GM23248 (cell line): ENCODE measurements around the gene LILRB5. TPM values are rescaled to one million over a fixed set of nuclear protein-coding genes. Genes with fewer than 3 reads are reported as not detected.

Experiments
- DNase-seq: peaks from one replicate; pipeline ENCODE4 v3.0.0-alpha.2; 2015
- H2AFZ ChIP-seq: fragments of 200-600 bp; sonication (generic); 2 replicates; pipeline ENCODE4 v1.6.1; 2016; ENCODE audit warnings: antibody characterized with exemption
- H3F3A ChIP-seq: fragments of 200-600 bp; sonication (generic); 2 replicates; pipeline ENCODE4 v1.6.1; 2016; ENCODE audit warnings: mild to moderate bottlenecking, antibody characterized with exemption, mixed run types; ENCODE audit not compliant: insufficient read depth
- H3K27ac ChIP-seq: fragments of 200-600 bp; sonication (generic); 2 replicates; pipeline ENCODE4 v1.5.1; 2016; ENCODE audit warnings: mild to moderate bottlenecking
- H3K27me3 ChIP-seq: fragments of 200-600 bp; sonication (generic); replicated peaks from 2 replicates; pipeline ENCODE4 v1.6.1; 2016; ENCODE audit warnings: mild to moderate bottlenecking; ENCODE audit not compliant: insufficient read depth
- H3K36me3 ChIP-seq: fragments of 200-600 bp; sonication (generic); 2 replicates; pipeline ENCODE4 v1.6.1; 2016; ENCODE audit warnings: low read depth, mild to moderate bottlenecking
- H3K4me1 ChIP-seq: fragments of 200-600 bp; sonication (generic); 2 replicates; pipeline ENCODE4 v1.6.1; 2016; ENCODE audit warnings: mild to moderate bottlenecking; ENCODE audit not compliant: insufficient read depth
- H3K4me2 ChIP-seq: fragments of 200-600 bp; sonication (generic); one replicate; pipeline ENCODE4 v1.6.1; 2016; ENCODE audit warnings: mild to moderate bottlenecking; ENCODE audit not compliant: unreplicated experiment
- H3K4me3 ChIP-seq: fragments of 200-600 bp; sonication (generic); 2 replicates; pipeline ENCODE4 v1.5.1; 2016; ENCODE audit warnings: mild to moderate bottlenecking
- H3K79me2 ChIP-seq: fragments of 200-600 bp; sonication (generic); 2 replicates; pipeline ENCODE4 v1.6.1; 2016; ENCODE audit warnings: mild to moderate bottlenecking; ENCODE audit not compliant: insufficient read depth
- H3K9ac ChIP-seq: fragments of 200-600 bp; sonication (generic); 2 replicates; pipeline ENCODE4 v1.6.1; 2016; ENCODE audit warnings: mild to moderate bottlenecking
- H3K9me2 ChIP-seq: fragments of 200-600 bp; sonication (generic); 2 replicates; pipeline ENCODE4 v1.6.1; 2016; ENCODE audit warnings: mixed run types, mild to moderate bottlenecking, moderate library complexity; ENCODE audit not compliant: insufficient read depth
- H3K9me3 ChIP-seq: fragments of 200-600 bp; sonication (generic); one replicate; pipeline ENCODE4 v1.6.1; 2017; ENCODE audit warnings: low read depth
- H4K20me1 ChIP-seq: fragments of 200-600 bp; sonication (generic); 2 replicates; pipeline ENCODE4 v1.6.0; 2016; ENCODE audit not compliant: insufficient read depth
- EZH2 ChIP-seq: fragments of 200-600 bp; sonication (generic); IDR thresholded peaks from 2 replicates; pipeline ENCODE4 v1.6.1; 2018; ENCODE audit warnings: antibody characterized with exemption, mild to moderate bottlenecking; ENCODE audit not compliant: insufficient read depth, poor library complexity, severe bottlenecking
- EZH2phosphoT487 ChIP-seq: fragments of 200-600 bp; sonication (generic); IDR thresholded peaks from 2 replicates; pipeline ENCODE4 v1.6.1; 2018; ENCODE audit warnings: antibody characterized with exemption, moderate library complexity, mild to moderate bottlenecking, low read depth; ENCODE audit not compliant: insufficient read depth
- WGBS, 2 experiments: methylation state at CpG; one replicate each; pipeline ENCODE4 v1.1.6; 2015 to 2017; ENCODE audit warnings: low lambda C conversion rate in 2 of 2, low coverage in 1 of 2; ENCODE audit errors: missing lambda C conversion rate in 2 of 2; 5-methylcytosine and 5-hydroxymethylcytosine counted together
- in situ Hi-C: fragments of 300-500 bp; cut with MboI; formaldehyde crosslinking; loops from 2 replicates; pipeline ENCODE4 v1.15.0; 2020
- polyA plus RNA-seq: library from polyadenylated mRNA; unstranded; fragments of >200 nt; fragmentation: Nextera tagmentation; extraction: Ambion mirVana; gene quantifications from 2 replicates; pipeline ENCODE4 v1.2.1, GENCODE V29; 2016
- total RNA-seq: library from RNA; depleted of rRNA; stranded (reverse); fragments of >200 nt; shearing (Covaris generic); gene quantifications from 2 replicates; pipeline ENCODE4 v1.2.3, GENCODE V29; 2014; rRNA removed

Gene LILRB5
- total RNA-seq (not detected in 2 replicates), polyA plus RNA-seq (not detected in 2 replicates)

DNA sequence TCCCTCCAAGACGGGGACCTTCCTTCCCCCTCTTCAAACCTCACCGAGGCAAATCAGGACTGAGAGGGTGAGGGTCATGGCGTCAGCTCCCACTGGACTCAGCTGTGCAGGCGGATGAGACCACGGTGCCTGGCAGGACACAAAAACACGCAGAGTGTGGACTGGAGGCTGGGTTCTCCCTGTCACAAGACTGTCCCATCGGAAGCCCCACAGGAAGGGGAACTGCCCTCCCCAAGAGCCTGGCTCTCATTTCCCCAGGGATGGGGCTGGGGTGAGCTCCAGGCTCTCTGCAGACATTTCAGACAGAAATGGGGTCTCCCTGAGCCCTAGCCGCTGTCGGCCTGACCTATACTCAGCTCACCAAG lies at the start of gene LILRB5:
LILRB5 (minus strand) TSS at position 158 of the 365 bp plus-strand sequence; CDS start at position 78, 80 bp downstream.
- H3K4me3 ChIP-seq: no peak within 1 kb of the TSS
- no peaks in the 10 kb centered on the region for H3K79me2 ChIP-seq
- in situ Hi-C loops: no loop called here
- no peak within 1 kb of the TSS for H3K4me2 ChIP-seq
- TF ChIP-seq EZH2phosphoT487 (no peak), EZH2 (no peak)
- no peaks in the 10 kb centered on the region for H3K9me3 ChIP-seq
- peaks cover 32% of the 10 kb centered on the region for H3K27me3 ChIP-seq
- no peak within 1 kb of the TSS for H2AFZ ChIP-seq
- H3K4me1 ChIP-seq: no peaks in the 10 kb centered on the region
- H3K36me3 ChIP-seq: no peaks in the 10 kb centered on the region
- H4K20me1 ChIP-seq: no peaks in the 10 kb centered on the region
- no peaks in the 10 kb centered on the region for H3K9me2 ChIP-seq
- H3F3A ChIP-seq: no peaks in the 10 kb centered on the region
- DNase-seq: no peak
- H3K27ac ChIP-seq: no peak within 1 kb of the TSS
- 36 to 45% methylated on average over 9 of the region's 9 CpGs for WGBS, 2 experiments
- H3K9ac ChIP-seq: no peak within 1 kb of the TSS

- Histone ChIP-seq H3K9me2 (no peaks in the 10 kb centered on the region), H3K4me2 (no peak overlapping the region), H3K9ac (no peak overlapping the region), H3K4me1 (no peaks in the 10 kb centered on the region), H3K27ac (no peak overlapping the region), H3K36me3 (no peaks in the 10 kb centered on the region), H3K79me2 (no peaks in the 10 kb centered on the region), H3K27me3 (no peaks in the 10 kb centered on the region), H3K4me3 (no peak overlapping the region), H2AFZ (no peak overlapping the region), H3K9me3 (no peaks in the 10 kb centered on the region), H3F3A (no peaks in the 10 kb centered on the region), H4K20me1 (no peaks in the 10 kb centered on the region)
- 16 to 25% methylated on average over 1 of the region's 1 CpG for WGBS, 2 experiments
- no peak for TF ChIP-seq EZH2phosphoT487
- DNase-seq: no peak
- in situ Hi-C loops: no loop called here
These were observed 48.1 kb upstream of the LILRB5 start for GRCh38 chr19:54305141-54305540.

DNA sequence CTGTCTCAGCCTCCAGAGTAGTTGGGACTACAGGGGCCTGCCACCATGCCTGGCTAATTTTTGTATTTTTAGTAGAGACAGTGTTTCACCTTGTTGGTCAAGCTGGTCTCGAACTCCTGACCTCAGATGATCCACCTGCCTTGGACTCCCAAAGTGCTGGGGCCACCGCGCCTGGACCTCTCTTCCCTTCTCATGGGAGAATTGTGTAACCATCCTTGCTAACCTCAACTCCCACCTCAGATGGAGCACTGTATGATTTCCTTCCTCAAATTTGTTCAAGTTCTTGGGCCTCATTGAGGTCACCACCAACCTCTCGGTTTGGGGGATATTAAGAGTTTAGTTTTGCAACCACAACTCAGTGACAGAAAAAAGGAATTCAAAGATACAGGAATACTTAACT lies 45.2 kb upstream of the LILRB5 start:
- Histone ChIP-seq H3K36me3 (no peaks in the 10 kb centered on the region), H4K20me1 (no peaks in the 10 kb centered on the region), H3K9me3 (no peaks in the 10 kb centered on the region), H3F3A (no peaks in the 10 kb centered on the region), H3K4me2 (no peak overlapping the region), H3K4me3 (no peak overlapping the region), H2AFZ (no peak overlapping the region), H3K4me1 (no peaks in the 10 kb centered on the region), H3K27ac (no peak overlapping the region), H3K27me3 (no peaks in the 10 kb centered on the region; the same call in 1 of the 2 replicates), H3K79me2 (no peaks in the 10 kb centered on the region), H3K9ac (no peak overlapping the region), H3K9me2 (no peaks in the 10 kb centered on the region)
- no peak for DNase-seq
- in situ Hi-C loops: no loop called here
- 39 to 50% methylated on average over 4 of the region's 4 CpGs for WGBS, 2 experiments
- no peak for TF ChIP-seq EZH2
- no peak for TF ChIP-seq EZH2phosphoT487

DNA sequence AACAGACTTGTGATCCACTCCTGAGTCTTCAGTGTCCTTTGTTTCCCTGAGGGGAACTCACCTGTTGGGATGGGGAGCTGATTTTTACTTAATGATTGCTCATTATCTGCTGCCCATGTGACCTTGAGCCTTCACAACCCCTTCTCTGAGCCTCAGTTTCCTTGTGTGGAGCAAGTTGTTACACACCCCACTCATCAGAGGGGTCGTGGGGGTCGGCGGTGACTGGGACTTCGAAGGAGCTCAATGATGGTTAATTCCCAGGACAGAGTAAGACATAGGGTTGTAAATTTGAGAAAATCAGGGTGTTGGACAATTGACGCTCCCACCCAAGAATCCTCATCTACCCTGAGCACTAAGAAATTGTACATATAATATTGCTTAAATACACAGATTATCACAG lies 42.4 kb upstream of the LILRB5 start:
- Histone ChIP-seq H4K20me1 (no peaks in the 10 kb centered on the region), H3K27ac (no peak overlapping the region), H3K27me3 (no peaks in the 10 kb centered on the region; the same call in 1 of the 2 replicates), H3K9me3 (no peaks in the 10 kb centered on the region), H3F3A (no peaks in the 10 kb centered on the region), H2AFZ (no peak overlapping the region), H3K9ac (no peak overlapping the region), H3K4me3 (no peak overlapping the region), H3K36me3 (no peaks in the 10 kb centered on the region), H3K79me2 (no peaks in the 10 kb centered on the region), H3K9me2 (no peaks in the 10 kb centered on the region), H3K4me2 (no peak overlapping the region), H3K4me1 (no peaks in the 10 kb centered on the region)
- in situ Hi-C loops: no loop called here
- WGBS, 2 experiments: 58 to 62% methylated on average over 5 of the region's 5 CpGs
- TF ChIP-seq EZH2 (no peak), EZH2phosphoT487 (no peak)
- no peak for DNase-seq

- in situ Hi-C loops: no loop called here
- Histone ChIP-seq H3K36me3 (no peaks in the 10 kb centered on the region), H3K4me2 (no peak overlapping the region), H3K4me1 (no peaks in the 10 kb centered on the region), H3K79me2 (no peaks in the 10 kb centered on the region), H3K9ac (no peak overlapping the region), H4K20me1 (no peaks in the 10 kb centered on the region), H3K9me3 (no peaks in the 10 kb centered on the region), H3K27me3 (no peaks in the 10 kb centered on the region; the same call in 1 of the 2 replicates), H2AFZ (no peak overlapping the region), H3F3A (no peaks in the 10 kb centered on the region), H3K27ac (no peak overlapping the region), H3K4me3 (no peak overlapping the region), H3K9me2 (no peaks in the 10 kb centered on the region)
- DNase-seq: no peak
- TF ChIP-seq EZH2: no peak
- no peak for TF ChIP-seq EZH2phosphoT487
- 31 to 34% methylated on average over 7 of the region's 7 CpGs for WGBS, 2 experiments
These were observed 42.0 kb upstream of the LILRB5 start for GRCh38 chr19:54299126-54299498.
